Chondrocyte (in vitro differentiated cells): ENCODE results near the gene TBX20. TPM values are rescaled to one million over a fixed set of nuclear protein-coding genes. Genes with fewer than 3 reads are reported as not detected.

Experiments
- DNase-seq: peaks from one replicate; pipeline ENCODE4 v3.0.0; 2021; ENCODE audit warnings: mixed read lengths, low spot score
- H3K27ac Mint-ChIP-seq: one replicate; pipeline ENCODE4 v1.8.0; 2021; ENCODE audit warnings: mild to moderate bottlenecking, moderate library complexity, mixed read lengths; ENCODE audit not compliant: unreplicated experiment
- H3K27me3 Mint-ChIP-seq: 2 replicates; pipeline ENCODE4 v1.8.0; 2021; ENCODE audit warnings: low read depth, mixed read lengths
- H3K36me3 Mint-ChIP-seq: 2 replicates; pipeline ENCODE4 v1.8.0; 2021; ENCODE audit warnings: low read depth, mixed read lengths
- H3K4me1 Mint-ChIP-seq: 2 replicates; pipeline ENCODE4 v1.8.0; 2021; ENCODE audit warnings: low read depth, mild to moderate bottlenecking, mixed read lengths
- H3K4me3 Mint-ChIP-seq: one replicate; pipeline ENCODE4 v1.8.0; 2021; ENCODE audit warnings: mild to moderate bottlenecking, moderate library complexity, mixed read lengths; ENCODE audit not compliant: unreplicated experiment
- H3K9me3 Mint-ChIP-seq: 2 replicates; pipeline ENCODE4 v1.8.0; 2021; ENCODE audit warnings: low read depth, mixed read lengths
- total RNA-seq: library from RNA; stranded (reverse); gene quantifications from 3 replicates; pipeline ENCODE4 v1.2.1, GENCODE V29; 2021
- TF ChIP-seq, protein P1 (sequence below): fragments of 200-600 bp; sonication (generic); IDR thresholded peaks from 2 replicates; pipeline ENCODE4 v1.5.0; 2021; ENCODE audit warnings: antibody characterized with exemption, mild to moderate bottlenecking, moderate library complexity

TBX20 gene
- total RNA-seq, 1 donor from 2014 or later: not detected

DNA sequence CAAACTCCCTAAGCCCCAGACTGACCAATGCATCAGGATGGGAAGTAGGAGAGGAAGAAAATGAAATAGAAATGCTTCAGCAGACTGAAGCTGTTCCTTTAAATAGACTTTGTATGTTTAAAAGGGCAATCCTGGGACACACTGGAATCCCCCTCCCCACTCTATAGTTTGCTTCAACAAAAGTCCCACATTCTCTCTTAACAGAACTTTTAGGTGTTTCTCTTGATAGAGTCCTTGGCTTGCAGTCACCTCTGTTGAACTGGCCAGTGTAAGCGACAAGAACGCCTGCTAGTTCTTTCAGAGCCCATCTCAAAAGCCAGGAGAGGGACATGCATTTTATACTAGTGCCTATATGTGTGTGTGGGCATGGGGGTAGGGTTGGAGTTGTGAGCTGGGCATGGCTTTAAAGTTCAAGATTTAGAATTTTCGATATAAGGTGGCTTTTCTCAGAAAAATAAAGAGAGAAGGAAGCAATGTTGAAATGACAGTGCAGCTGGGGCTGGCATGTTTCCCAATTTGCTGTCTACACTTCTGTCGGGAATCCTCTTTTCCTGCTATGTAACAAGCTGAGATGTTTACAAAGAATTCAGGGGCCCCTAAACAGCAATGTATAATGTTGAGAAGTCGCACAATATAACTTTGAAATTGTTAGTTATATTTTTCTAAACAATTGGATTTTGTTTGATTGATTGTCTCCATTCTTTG, 2.1 kb downstream of the TBX20 start:
- Mint-ChIP-seq H3K4me3 (no peak overlapping the region), H3K27me3 (peaks cover 84% of the 10 kb centered on the region)

DNA sequence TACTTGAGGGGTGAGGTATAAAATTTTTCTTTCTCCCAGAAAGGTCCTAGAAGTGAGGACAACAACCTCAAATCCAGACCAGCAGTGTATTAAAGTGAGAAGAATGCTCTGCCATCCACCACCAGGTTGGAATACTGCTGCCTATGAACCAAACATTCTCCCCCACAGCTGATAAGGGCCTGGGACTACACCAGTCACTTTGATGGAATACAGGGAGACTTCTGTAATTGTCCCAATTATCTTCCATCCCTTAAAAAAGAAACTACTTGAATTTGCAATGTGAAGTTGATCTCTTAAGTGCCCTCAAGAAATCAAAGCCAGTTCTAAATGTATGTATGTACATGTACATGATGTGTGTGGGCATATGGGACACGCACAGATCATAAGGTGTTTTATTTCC, 3.0 kb downstream of the TBX20 start:
- Mint-ChIP-seq H3K9me3 (no peaks in the 10 kb centered on the region), H3K4me1 (peaks cover 8% of the 10 kb centered on the region), H3K36me3 (peaks cover 3% of the 10 kb centered on the region), H3K27me3 (peaks cover 80% of the 10 kb centered on the region), H3K4me3 (no peak overlapping the region), H3K27ac (no peak overlapping the region)
- TF ChIP-seq, protein P1, sequence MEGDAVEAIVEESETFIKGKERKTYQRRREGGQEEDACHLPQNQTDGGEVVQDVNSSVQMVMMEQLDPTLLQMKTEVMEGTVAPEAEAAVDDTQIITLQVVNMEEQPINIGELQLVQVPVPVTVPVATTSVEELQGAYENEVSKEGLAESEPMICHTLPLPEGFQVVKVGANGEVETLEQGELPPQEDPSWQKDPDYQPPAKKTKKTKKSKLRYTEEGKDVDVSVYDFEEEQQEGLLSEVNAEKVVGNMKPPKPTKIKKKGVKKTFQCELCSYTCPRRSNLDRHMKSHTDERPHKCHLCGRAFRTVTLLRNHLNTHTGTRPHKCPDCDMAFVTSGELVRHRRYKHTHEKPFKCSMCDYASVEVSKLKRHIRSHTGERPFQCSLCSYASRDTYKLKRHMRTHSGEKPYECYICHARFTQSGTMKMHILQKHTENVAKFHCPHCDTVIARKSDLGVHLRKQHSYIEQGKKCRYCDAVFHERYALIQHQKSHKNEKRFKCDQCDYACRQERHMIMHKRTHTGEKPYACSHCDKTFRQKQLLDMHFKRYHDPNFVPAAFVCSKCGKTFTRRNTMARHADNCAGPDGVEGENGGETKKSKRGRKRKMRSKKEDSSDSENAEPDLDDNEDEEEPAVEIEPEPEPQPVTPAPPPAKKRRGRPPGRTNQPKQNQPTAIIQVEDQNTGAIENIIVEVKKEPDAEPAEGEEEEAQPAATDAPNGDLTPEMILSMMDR: no peak
- DNase-seq: no peak

More for the DNA sequence above, 2.1 kb downstream of the TBX20 start:
- no peak for DNase-seq
- no peak overlapping the region for H3K27ac Mint-ChIP-seq
- H3K36me3 Mint-ChIP-seq: peaks cover 3% of the 10 kb centered on the region
- peaks cover 8% of the 10 kb centered on the region for H3K4me1 Mint-ChIP-seq
- H3K9me3 Mint-ChIP-seq: no peaks in the 10 kb centered on the region
- TF ChIP-seq, protein P1: no peak

DNA sequence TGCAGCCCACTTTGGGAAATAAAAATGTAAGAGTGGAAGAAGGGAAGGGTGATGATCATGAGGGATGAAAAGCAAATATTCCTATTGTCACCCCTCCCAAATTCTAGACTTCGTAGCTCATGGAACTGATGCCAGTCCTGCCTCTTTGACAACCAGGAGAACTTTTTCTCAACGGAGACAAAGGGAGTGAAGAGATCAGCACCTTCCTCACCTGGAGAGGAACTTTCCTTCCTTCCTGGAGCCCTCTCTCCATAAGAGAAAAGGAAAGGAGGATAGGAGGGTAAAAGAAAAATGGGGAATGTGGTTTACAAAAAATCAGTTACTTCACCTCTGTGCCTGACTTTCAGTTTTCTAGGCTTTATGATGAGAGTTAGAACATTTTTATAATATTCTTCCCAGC, 3.4 kb downstream of the TBX20 start:
- Mint-ChIP-seq H3K36me3 (peaks cover 3% of the 10 kb centered on the region), H3K4me3 (no peak overlapping the region), H3K4me1 (peaks cover 8% of the 10 kb centered on the region), H3K9me3 (no peaks in the 10 kb centered on the region), H3K27ac (no peak overlapping the region), H3K27me3 (peaks cover 77% of the 10 kb centered on the region)
- DNase-seq: no peak
- TF ChIP-seq, protein P1: no peak

DNA sequence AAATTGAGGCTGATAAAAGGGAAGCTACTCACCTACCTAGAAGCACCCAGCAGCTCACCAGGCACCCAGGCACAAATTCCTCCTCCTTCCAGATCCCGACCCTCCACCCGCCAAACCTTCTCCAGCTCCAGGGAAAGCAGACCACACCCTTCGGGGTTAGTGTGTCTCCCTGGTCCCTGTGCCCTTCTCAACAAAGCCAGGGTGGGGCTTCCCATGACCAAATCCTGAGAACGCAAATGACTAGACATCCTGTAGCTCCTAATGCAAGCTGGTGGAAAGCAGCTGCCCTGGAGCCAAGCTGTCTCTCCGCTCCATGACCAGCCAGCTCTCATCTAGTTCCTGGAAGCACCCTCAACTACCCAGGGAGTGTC, 4.4 kb downstream of the TBX20 start:
- H3K27ac Mint-ChIP-seq: no peak overlapping the region
- H3K4me1 Mint-ChIP-seq: peaks cover 8% of the 10 kb centered on the region
- no peak for DNase-seq

DNA sequence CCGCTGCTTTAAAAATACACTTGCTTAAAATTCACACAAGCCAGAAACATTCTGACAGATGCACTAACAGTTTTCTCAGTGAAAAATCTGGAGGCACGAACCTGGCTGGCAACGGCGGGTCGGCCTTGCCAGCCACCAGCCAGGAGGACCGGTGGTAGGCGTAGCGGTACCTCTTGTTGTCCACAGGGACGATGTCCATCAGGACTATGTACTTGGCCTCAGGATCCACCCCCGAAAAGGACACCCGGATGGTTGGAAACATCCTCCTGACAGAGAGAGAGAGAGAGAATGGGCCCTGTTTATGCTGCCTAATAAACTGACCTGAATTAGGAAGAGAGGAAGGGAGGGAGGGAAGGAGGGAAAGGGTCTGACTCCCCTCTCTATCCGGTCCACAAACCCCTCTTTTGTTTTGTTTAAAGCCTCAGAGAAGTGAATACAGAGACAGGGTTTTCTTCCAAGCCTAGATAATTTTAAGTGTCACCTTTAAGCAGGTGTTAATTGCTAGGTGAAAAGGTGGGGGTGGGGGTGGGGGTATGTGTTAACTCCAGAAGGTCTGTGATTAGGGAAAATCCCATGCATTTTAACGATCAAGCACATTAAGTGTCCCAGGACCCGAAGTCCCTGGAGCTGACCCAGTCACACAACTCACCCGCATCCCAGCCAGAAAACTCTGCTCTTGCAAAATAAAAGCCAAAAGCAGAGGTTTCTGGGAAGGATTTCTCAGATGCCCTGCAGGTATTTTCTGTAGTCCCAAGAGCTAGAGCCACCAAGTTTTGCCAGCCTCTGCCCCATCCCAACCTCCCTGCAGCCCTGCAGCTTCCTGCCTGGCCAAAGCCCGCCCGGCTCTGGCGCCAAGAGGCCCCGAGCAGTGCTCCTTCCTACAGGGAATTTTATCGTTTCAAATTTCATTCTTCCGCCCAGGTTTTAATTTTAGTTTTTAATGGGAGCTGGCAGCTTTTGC, 5.0 kb downstream of the TBX20 start:
- Mint-ChIP-seq H3K27me3 (peaks cover 77% of the 10 kb centered on the region), H3K36me3 (peaks cover 3% of the 10 kb centered on the region), H3K4me3 (no peak overlapping the region), H3K4me1 (peaks cover 8% of the 10 kb centered on the region), H3K27ac (no peak overlapping the region), H3K9me3 (no peaks in the 10 kb centered on the region)
- no peak for DNase-seq
- TF ChIP-seq, protein P1: no peak

More for the DNA sequence above, 4.4 kb downstream of the TBX20 start:
- TF ChIP-seq, protein P1: no peak
- H3K9me3 Mint-ChIP-seq: no peaks in the 10 kb centered on the region
- no peak overlapping the region for H3K4me3 Mint-ChIP-seq
- peaks cover 76% of the 10 kb centered on the region for H3K27me3 Mint-ChIP-seq
- peaks cover 3% of the 10 kb centered on the region for H3K36me3 Mint-ChIP-seq
